ENCODE data around the gene TKFC.
"Not testable (repeated sequence)": the region's sequence is repeated elsewhere in the genome, so short reads cannot be mapped to it uniquely, and the experiment has no call there.

Gene TKFC

DNA sequence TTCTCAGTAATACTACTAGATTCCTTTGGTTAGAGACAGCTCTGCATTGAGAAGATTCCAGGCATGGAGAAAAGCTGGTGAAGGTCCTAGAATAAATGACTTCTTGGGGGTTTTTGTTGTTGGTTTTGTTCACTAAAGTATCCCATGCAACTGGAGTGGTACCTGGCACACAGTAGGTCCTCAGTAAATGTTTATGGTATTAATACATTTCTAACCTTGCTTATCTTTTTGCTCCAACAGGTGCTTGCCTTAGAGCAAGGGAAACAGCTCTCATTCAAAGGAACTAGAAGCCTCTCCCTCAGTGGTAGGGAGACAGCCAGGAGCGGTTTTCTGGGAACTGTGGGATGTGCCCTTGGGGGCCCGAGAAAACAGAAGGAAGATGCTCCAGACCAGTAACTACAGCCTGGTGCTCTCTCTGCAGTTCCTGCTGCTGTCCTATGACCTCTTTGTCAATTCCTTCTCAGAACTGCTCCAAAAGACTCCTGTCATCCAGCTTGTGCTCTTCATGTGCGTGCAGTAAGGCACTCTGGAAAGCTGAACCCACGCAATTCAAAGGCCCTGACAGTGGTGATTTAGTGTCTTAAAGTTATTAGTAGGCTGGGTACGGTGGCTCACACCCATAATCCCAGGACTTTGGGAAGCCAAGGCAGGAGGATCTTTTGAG lies 31.1 kb downstream of the TKFC start:
- DNase-seq (ENCODE audit: low read depth in 1 of 2, low spot score in 1 of 2), result no peak

DNA sequence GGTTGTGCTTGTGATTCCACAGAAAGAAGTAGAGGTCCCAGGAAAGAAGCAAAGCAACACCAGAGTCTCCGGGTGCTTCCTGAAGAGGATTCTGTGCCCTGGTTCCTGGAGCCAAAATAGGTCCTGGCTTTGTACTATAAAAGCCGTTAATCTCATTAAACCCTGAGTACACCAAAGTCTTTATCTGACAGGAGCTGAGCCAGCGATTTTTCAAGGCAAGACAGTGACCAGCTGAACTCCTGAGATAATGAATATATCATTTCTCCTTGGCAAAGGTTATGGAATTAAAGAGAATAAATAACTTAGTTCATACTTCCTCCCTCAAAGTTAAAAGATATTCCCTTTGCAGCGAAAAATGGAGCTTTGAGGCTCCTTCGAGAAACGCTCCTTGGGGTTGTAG lies 34.4 kb downstream of the TKFC start:
- no peak for DNase-seq (ENCODE audit: low read depth in 1 of 2, low spot score in 1 of 2)

DNA sequence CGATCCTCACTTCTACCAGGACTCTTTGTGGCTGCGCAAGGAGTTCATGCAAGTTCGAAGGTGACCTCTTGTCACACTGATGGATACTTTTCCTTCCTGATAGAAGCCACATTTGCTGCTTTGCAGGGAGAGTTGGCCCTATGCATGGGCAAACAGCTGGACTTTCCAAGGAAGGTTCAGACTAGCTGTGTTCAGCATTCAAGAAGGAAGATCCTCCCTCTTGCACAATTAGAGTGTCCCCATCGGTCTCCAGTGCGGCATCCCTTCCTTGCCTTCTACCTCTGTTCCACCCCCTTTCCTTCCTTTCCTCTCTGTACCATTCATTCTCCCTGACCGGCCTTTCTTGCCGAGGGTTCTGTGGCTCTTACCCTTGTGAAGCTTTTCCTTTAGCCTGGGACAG lies 35.6 kb downstream of the TKFC start:
- no peak for DNase-seq (ENCODE audit: low read depth in 1 of 2, low spot score in 1 of 2)

DNA sequence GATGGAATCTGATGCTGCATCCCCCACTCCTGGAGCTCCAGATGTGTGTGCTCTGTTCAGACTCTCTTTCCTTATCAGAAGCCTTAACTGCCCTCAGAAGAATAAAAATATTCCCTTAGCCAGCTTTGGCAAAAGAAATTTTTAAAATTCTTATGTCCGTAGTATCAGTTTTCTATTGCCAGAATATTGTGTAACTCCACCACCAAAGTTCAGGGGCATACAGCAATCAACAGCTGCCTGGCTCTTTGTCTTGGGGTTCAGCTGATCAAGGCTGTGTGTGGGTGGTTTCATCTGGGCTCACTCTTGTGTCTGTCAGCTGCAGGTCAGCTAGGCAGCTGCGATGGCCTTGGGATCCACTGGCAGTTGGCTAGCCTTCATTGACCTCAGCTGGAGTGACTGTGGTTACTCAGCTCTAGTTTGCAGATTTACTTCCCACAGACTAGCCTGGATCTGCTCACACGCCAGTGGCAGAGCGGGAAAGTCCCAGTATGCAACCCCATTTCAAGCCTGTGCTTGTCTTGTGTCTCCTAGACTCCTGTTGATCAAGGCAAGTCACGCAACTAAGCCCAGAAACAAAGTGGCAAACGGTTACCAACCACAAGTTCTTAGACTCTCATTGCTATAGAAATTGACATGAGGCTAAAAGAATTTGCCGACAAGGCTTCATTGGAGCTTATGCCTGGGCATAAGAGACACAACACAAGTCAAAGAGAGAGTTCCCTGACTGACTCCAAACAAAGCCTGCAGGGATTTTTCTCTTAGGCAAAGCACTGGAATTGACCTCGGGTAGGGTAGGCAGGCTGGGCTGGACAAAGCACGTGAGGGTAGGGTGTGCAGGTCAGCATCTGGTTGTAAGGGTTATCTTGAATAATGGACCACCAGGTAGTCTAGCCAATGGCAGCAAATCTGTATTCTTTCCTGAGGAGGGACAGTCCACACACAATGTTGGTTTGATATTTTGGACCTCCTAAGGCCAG lies 36.6 kb downstream of the TKFC start:
- no peak for DNase-seq (ENCODE audit: low read depth in 1 of 2, low spot score in 1 of 2)

DNA sequence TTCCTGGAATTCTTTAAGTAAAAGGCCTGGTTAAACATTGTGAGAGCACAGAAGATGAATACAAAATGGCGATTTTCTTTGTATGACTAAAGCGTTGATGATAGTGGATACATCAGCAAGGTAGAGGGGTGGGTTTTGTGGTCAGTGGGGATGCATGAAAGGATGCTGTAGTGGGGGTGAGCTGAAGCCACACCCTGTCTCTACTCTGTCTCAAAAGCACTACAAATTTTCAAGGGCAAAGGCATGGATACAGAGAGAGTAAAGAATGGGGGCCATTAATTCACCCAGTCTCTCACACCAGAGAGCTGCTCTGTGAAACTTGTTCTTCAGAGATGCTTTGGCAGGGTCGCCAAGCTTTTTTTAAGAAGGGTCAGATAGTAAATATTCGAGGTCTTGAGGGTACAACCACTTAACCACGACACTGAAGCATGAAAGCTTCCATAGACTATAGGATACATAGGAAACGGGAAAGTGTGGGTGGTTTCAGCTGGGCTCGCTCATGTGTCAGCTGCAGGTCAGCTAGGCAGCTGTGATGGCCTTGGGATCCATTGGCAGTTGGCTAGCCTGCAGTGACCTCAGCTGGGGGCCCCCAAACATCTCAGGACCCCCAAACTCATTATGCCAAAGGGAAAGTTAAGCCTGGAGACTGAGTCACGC lies 37.4 kb downstream of the TKFC start:
- no peak for DNase-seq (ENCODE audit: low read depth in 1 of 2, low spot score in 1 of 2)

DNA sequence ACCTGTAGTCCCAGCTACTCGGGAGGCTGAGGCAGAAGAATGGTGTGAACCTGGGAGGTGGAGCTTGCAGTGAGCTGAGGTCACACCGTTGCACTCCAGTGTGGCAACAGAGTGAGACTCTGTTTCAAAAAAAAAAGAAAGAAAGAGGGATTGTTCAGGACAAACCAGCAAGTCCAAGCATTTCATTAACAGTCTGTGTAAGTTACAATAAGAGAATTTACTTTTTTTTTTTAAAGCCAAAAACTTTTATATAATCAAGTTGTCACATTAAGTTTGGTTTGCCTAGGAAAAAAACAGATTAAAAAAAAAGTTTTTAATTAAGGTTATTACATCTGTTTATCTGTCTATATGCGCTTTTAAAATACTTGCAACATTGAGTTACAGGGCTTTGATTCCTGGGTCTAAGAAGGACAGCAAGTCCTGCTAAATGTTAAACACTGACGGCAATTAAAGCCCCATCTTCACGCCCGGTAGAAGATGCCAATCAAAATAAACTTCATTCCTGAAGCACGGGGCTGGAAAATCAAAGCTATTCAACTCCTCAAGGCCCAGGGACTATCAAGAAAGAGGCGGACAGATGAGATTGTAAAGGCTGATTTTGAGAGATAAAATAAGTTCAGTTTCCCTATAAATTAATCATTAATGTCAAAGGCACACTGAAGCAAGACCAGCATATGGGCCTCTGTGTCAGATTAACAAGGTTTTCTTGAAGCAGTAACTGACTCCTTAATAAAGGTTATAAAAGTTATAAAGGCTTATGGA lies 39.8 kb downstream of the TKFC start:
- no peak for DNase-seq (ENCODE audit: low read depth in 1 of 2, low spot score in 1 of 2)

DNA sequence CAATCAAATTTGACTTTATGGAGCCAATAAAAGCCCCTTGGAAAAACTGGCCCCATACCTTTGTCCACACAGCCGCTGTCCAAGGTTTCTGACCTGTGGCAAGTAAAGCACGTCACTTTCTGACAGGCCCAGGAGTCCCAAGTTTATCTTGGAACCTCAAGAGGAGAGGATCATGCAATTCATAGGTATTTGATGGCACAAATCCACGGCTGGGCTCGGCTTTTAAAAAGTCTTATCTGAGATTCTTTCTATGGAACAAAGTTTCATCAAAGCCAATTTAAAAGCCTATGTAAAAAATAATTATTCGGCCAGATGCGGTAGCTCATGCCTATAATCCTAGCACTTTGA lies 42.7 kb downstream of the TKFC start:
- no peak for DNase-seq (ENCODE audit: low read depth in 1 of 2, low spot score in 1 of 2)

DNA sequence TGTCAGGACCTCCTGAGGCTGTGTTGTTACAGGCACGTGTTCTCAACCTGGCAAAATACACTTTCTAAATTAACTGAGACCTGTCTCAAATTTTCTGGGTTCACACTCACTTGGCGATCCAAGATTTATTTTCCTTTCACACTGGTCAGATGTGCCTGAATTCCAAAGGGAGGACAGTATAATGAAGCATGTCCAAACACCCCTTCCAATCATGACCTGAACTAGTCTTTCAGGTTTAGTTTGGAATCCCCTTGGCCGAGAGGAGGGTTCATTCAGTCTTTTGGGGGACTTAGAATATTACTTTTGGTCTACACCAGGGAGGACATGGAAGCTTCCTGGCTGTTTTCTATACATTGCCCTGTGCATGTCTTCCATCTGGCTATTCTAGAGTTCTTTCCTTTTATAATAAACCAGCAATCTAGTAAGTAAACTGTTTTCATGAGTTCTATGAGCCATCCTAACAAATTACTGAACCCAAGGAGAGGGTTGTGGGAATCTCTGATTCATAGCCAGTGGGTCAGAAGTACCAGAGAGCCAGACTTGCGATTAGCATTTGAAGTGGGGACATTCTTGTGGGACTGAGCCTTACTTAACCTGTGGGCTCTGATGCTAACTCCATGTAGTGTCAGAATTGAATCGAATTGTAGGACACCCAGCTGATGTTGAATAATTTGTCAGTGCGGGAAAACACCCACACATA lies 44.6 kb downstream of the TKFC start:
- DNase-seq (ENCODE audit: low read depth in 1 of 2, low spot score in 1 of 2), result no peak

DNA sequence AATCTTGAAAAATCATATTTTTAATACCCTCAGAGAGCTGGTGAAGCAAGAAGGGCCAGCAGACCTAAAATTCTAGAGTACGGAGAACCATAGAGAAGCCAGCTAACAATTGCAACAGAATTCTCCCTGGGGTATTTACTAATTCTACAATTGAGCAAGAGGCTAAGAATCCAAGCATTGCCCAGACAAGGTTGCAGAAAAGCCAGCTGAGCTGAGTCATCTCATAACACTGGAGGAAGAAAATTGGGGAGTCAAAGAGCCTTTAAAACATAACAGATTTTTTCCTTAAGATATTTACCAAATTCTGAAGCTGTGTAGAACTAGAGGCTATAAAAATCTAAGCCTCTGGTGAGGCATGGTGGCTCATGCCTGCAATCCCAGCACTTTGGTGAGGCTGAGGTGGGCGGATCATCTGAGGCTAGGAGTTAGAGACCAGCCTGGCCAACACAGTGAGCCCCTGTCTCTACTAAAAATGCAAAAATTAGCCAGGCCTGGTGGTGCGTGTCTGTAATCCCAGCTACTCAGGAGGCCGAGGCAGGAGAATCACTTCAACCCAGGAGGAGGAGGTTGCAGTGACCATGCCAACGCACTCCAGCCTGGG lies 45.8 kb downstream of the TKFC start:
- DNase-seq (ENCODE audit: low read depth in 1 of 2, low spot score in 1 of 2), result no peak

DNA sequence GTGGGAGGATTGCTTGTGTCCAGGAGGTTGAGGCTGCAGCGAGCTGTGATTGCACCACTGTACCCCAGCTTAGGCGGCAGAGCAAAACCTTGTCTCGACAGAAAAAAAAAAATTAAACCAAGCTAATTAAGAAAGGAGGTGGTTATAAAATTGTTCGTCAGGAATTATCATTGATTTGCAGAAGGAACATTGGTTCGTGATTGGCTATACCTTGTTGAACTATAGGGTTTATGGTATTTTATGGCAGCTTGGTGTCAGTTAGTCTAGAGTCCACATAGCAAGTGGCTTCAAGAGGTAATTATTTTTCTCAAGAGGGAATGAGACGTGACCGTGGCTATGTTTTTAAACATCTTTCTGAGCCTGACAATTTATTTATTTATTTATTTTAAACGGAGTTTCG lies 47.9 kb downstream of the TKFC start:
- DNase-seq (ENCODE audit: low read depth in 1 of 2, low spot score in 1 of 2), result no peak

DNA sequence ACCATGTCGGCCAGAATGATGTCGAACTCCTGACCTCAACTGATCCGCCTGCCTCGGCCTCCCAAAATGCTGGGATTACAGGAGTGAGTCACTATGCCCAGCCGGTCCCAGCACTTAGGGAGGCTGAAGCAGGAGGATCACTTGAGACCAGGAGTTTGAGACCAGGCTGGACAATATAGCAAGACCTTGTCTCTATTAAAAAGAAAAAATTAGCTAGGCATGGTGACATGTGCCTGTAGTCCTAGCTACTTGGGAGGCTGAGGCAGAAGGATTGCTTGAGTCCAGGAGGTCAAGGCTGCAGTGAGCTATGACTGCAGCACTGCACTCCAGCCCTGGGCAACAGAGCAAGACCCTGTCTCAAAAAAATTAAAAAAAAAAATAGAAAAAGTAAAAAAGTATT lies 50.8 kb downstream of the TKFC start:
- not testable (repeated sequence) for DNase-seq (ENCODE audit: low read depth in 1 of 2, low spot score in 1 of 2)

DNA sequence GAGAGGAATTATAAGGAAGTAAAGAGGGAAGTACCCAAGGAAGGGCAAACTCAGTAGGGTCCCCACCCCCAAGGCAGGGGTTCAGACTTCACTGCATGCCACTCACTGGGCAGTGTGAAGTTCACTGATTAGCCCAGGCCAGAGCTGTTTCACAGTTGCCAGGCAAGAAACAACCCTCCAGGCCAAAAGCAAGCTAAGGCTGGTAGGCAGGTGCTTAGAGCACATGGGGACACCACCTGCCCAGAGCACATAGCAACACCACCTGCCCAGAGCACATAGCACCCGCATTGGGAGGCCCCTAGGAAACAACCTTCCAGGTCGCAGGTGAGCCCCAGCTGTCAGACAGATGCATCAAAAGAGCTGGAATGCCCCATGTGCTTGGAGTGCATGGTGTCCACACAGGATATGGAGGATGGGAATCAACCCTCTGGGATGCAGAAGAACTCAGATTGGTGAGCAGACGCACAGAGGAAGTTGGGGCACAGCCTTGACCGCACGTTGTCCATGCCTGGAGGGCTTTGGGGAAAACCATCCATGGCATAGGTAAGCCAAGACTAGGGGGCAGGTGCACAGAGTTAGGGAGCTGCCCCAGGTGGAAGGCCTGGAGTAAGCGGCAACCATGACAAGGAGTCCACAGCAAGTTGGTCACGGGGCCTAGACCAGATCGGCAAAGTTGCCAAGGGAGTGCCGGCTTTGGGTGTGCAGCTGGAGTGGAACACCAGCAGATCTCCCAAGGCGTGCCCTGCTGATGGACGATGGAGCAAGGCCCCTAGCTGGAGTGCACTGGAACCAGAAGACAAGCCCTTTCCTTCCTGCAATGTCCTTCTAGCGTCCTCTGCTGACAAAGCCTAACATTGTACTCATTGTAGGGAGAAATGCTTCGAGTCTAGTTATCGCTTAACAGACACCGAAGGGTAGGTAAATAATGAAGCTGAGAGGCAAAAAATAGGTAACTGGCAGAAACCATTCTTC lies 51.5 kb downstream of the TKFC start:
- DNase-seq (ENCODE audit: low read depth in 1 of 2, low spot score in 1 of 2), result no peak

DNA sequence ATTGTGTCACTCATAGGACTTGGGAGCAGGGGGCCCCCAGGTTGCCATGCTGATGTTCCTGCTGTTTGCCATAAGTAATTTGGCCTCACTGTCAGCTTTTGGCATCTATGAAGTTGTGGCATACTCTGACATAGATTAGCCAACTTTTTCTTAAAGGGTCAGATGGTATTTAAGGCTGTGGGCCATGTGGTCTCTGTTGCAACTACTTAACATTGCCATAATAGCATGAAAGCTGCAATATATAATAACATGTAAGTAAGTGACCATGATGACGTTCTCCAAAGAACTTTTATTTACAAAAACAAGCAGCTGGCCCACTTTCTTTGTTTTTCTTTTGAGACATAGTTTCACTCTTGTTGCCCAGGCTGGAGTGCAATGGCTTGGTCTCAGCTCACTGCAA lies 57.1 kb downstream of the TKFC start:
- DNase-seq (ENCODE audit: low read depth in 1 of 2, low spot score in 1 of 2), result no peak

DNA sequence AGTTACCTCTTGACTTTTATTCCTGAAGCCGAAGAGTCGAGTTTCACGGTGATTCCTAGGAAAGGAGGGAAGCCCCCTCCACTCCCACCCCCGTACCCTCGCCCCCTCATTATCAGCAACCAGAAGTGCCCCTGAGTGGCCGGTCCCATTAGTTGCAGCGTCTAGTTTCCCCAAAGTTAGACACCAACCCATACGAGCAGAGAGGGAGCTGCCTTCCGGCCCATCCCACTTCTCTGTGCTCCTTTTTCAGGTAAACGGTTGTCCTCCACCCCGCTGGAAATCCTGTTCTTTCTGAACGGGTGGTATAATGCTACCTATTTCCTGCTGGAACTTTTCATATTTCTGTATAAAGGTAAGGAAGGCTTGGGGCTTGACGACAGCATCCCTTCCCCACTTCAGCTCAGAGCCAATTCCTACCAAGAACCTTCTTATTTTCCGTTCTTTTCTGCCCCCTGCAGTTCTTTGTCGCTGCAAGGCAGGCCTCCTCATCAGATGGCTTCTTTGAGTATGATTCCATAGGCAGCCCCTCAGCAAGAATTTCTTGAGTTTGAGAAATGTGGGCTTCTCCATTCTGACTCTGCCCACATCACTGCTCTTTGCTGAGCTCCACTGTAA lies 60.1 kb downstream of the TKFC start:
- no peak for DNase-seq (ENCODE audit: low read depth in 1 of 2, low spot score in 1 of 2)
